A549 (cell line): ENCODE data around the gene LRP5. TPM values are rescaled to one million over a fixed set of nuclear protein-coding genes. Genes with fewer than 3 reads are reported as not detected.

Source experiments
- ATAC-seq, 2 experiments: fragments of 200-7000 bp in 1 of 2; fragments of >200 bp in 1 of 2; cut with Nextera tagmentation in 1 of 2; cut with Tn5 transposase in 1 of 2; 3 replicates each; pipeline versions ENCODE4 v1.8.0 to v1.9.1; 2018 to 2020; ENCODE audit warnings: mild to moderate bottlenecking in 1 of 2, moderate library complexity in 1 of 2
- CTCF ChIA-PET: fragments of 300-600 bp; sonication (Branson Sonifier 250); formaldehyde crosslinking; extraction: SDS; loops from one replicate; lab custom pipeline; 2021; ENCODE audit warnings: antibody characterized with exemption, inconsistent platforms; lab: Yijun Ruan, JAX
- POLR2A ChIA-PET: fragments of 350-600 bp; formaldehyde crosslinking; extraction: SDS; loops from one replicate; lab custom pipeline; 2021; ENCODE audit warnings: antibody characterized with exemption, inconsistent platforms; lab: Yijun Ruan, JAX
- DNase-seq, 2 experiments: peaks; one replicate each; pipeline versions ENCODE4 v3.0.0 to v3.0.0-alpha.2; 2011 to 2016; ENCODE audit warnings: low read depth in 1 of 2, low spot score in 1 of 2
- FAIRE-seq: peaks from 2 replicates; lab custom pipeline; 2011; peaks lifted over from hg19 to GRCh38; lab: Jason Lieb, UNC
- H3K27ac ChIP-seq, 2 experiments: fragments of >200 bp; sonication (Bioruptor Twin); formaldehyde crosslinking; 3 replicates each; pipeline ENCODE4 v1.5.1; 2016 to 2017
- H3K4me1 ChIP-seq: fragments of >200 bp; sonication (Bioruptor Twin); formaldehyde crosslinking; 3 replicates; pipeline ENCODE4 v1.6.1; 2016
- H3K4me2 ChIP-seq: fragments of >200 bp; sonication (Bioruptor Twin); formaldehyde crosslinking; 3 replicates; pipeline ENCODE4 v1.6.1; 2016
- H3K4me3 ChIP-seq: fragments of >200 bp; sonication (Bioruptor Twin); formaldehyde crosslinking; 3 replicates; pipeline ENCODE4 v1.5.1; 2016
- H3K9me3 ChIP-seq: fragments of >200 bp; sonication (Bioruptor Twin); formaldehyde crosslinking; 3 replicates; pipeline ENCODE4 v1.6.1; 2016
- BHLHE40 ChIP-seq: IDR thresholded peaks from 2 replicates; pipeline ENCODE4 v1.6.1; 2012; ENCODE audit warnings: low read depth, low read length, inconsistent platforms
- HDAC2 ChIP-seq: fragments of 200-600 bp; sonication (generic); IDR thresholded peaks from 2 replicates; pipeline ENCODE4 v1.6.1; 2016
- HOXA7 ChIP-seq: fragments of 250-450 bp; sonication (Bioruptor Pico); IDR thresholded peaks from 2 replicates; pipeline ENCODE4 v1.5.0; 2020; ENCODE audit warnings: mild to moderate bottlenecking, moderate library complexity
- HOXB13 ChIP-seq: fragments of 250-450 bp; sonication (Bioruptor Pico); IDR thresholded peaks from 2 replicates; pipeline ENCODE4 v1.5.0; 2020; ENCODE audit warnings: low read depth, mild to moderate bottlenecking, moderate library complexity
- JUN ChIP-seq, 2 experiments: fragments of >200 bp; sonication (Bioruptor Twin); formaldehyde crosslinking; IDR thresholded peaks; 2 replicates in 1 of 2; 3 replicates in 1 of 2; pipeline ENCODE4 v1.6.1; 2016 to 2017
- KDM1A ChIP-seq: fragments of 200-600 bp; sonication (generic); IDR thresholded peaks from 2 replicates; pipeline ENCODE4 v1.6.1; 2016; ENCODE audit warnings: low read depth, mild to moderate bottlenecking
- MAFK ChIP-seq: fragments of 450-650 bp; IDR thresholded peaks from 2 replicates; pipeline ENCODE4 v1.6.1; 2014; ENCODE audit not compliant: partially characterized antibody
- MAZ ChIP-seq: fragments of 150-350 bp; IDR thresholded peaks from 2 replicates; pipeline ENCODE4 v1.6.1; 2014; ENCODE audit warnings: antibody characterized with exemption, low read depth, low read length, borderline replicate concordance
- NPAS2 ChIP-seq: fragments of 250-450 bp; sonication (Bioruptor Pico); IDR thresholded peaks from 2 replicates; pipeline ENCODE4 v1.8.0; 2022; ENCODE audit warnings: mild to moderate bottlenecking, moderate library complexity, borderline replicate concordance
- POLR2AphosphoS2 ChIP-seq: conservative IDR thresholded peaks from 2 replicates; pipeline ENCODE4 v1.6.1; 2012; ENCODE audit warnings: low read length, improper control_type of control experiment, inconsistent platforms
- RARB ChIP-seq: fragments of 250-450 bp; sonication (Bioruptor Pico); IDR thresholded peaks from 2 replicates; pipeline ENCODE4 v1.8.0; 2021; ENCODE audit warnings: mild to moderate bottlenecking, moderate library complexity
- SMC3 ChIP-seq: fragments of >200 bp; sonication (Bioruptor Twin); formaldehyde crosslinking; IDR thresholded peaks from 3 replicates; pipeline ENCODE4 v1.6.1; 2018; ENCODE audit warnings: inconsistent platforms
- TFCP2L1 ChIP-seq: fragments of 250-450 bp; sonication (Bioruptor Pico); IDR thresholded peaks from 2 replicates; pipeline ENCODE4 v1.5.0; 2021; ENCODE audit warnings: mild to moderate bottlenecking
- ZNF302 ChIP-seq: fragments of 250-450 bp; sonication (Bioruptor Pico); IDR thresholded peaks from 2 replicates; pipeline ENCODE4 v1.9.0; 2021; ENCODE audit warnings: inconsistent platforms, mild to moderate bottlenecking, moderate library complexity
- WGBS: methylation state at CpG from one replicate; pipeline ENCODE4 v1.1.6; 2017; ENCODE audit errors: missing lambda C conversion rate; 5-methylcytosine and 5-hydroxymethylcytosine counted together
- polyA plus RNA-seq, 4 experiments: library from polyadenylated mRNA; depleted of rRNA in 3 of 4; stranded (reverse); fragments of >200 nt; fragmentation: RNase III in 1 of 4; extraction: RNeasy Plus Mini Kit Qiagen cat#74134 plus additional on column Dnase treatment in 1 of 4; gene quantifications; 2 replicates in 3 of 4; 3 replicates in 1 of 4; pipeline ENCODE4 v1.2.3, GENCODE V29; 2011 to 2017
- TF ChIP-seq, protein P1 (sequence below): IDR thresholded peaks from 2 replicates; pipeline ENCODE4 v1.6.1; 2012
- TF ChIP-seq, protein P2 (sequence below): fragments of 450-650 bp; IDR thresholded peaks from 2 replicates; pipeline ENCODE4 v1.6.1; 2014; ENCODE audit warnings: antibody characterized with exemption
- TF ChIP-seq, protein P3 (sequence below): fragments of >200 bp; sonication (Bioruptor Twin); formaldehyde crosslinking; IDR thresholded peaks from 3 replicates; pipeline ENCODE4 v1.5.1; 2016

Gene LRP5
- polyA plus RNA-seq, 2 of the 4 experiments (the other 2 are of a cell fraction), result 10.9 to 32.3 TPM

DNA sequence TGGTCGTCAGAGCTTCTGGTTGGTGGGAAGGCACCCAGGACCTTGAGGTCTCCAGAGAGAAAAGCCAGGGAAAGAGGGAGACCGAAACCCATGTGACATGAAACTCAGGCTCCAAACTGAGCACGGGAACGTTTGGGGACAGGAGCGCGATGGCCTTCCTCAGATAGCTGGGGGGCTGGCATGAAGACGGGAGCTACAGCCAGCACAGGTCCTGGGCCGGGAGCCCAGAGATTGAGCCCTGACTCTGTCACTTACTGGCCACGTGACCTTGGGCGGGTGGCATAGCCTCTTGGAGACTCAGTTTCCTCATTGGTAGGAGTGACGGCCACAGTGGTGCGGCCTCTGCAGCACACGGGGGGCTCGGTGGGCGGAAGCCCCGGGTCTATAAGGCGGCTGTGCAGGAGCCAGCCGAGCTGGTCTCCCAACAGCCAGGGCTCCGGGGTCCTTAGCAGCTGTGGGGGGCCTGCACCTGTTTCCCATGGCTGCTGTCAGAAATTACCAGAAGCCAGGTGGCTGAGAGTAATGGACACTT is 111.8 kb downstream of the LRP5 start:
- Histone ChIP-seq H3K9me3 (peaks cover 13% of the 10 kb centered on the region), H3K4me1 (no peaks in the 10 kb centered on the region), H3K4me2 (no peak overlapping the region), H3K27ac (no peak overlapping the region)
- no peak for DNase-seq
- FAIRE-seq, result no peak
- CTCF ChIA-PET, result interaction anchor here (1.1 to 2.3 kb wide), 5 partner anchors 12 to 167 kb away, joined by 3 to 6 read pairs (median 5); no protein-coding TSS in a partner anchor
- no peak for TF ChIP-seq HDAC2
- TF ChIP-seq, protein P1, sequence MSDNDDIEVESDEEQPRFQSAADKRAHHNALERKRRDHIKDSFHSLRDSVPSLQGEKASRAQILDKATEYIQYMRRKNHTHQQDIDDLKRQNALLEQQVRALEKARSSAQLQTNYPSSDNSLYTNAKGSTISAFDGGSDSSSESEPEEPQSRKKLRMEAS, result no peak
- no peak for TF ChIP-seq HOXA7 (CRISPR knock-in tag)
- TF ChIP-seq ZNF302 (CRISPR knock-in tag), result no peak
- no peak for TF ChIP-seq RARB
- TF ChIP-seq NPAS2 (CRISPR knock-in tag), result no peak
- TF ChIP-seq, all 56 proteins: peak for 0
- 89% methylated on average over 19 of the region's 19 CpGs for WGBS
- POLR2A ChIA-PET, result no interaction called here
- no peak overlapping the region for H3K4me3 ChIP-seq
- no peak for ATAC-seq

DNA sequence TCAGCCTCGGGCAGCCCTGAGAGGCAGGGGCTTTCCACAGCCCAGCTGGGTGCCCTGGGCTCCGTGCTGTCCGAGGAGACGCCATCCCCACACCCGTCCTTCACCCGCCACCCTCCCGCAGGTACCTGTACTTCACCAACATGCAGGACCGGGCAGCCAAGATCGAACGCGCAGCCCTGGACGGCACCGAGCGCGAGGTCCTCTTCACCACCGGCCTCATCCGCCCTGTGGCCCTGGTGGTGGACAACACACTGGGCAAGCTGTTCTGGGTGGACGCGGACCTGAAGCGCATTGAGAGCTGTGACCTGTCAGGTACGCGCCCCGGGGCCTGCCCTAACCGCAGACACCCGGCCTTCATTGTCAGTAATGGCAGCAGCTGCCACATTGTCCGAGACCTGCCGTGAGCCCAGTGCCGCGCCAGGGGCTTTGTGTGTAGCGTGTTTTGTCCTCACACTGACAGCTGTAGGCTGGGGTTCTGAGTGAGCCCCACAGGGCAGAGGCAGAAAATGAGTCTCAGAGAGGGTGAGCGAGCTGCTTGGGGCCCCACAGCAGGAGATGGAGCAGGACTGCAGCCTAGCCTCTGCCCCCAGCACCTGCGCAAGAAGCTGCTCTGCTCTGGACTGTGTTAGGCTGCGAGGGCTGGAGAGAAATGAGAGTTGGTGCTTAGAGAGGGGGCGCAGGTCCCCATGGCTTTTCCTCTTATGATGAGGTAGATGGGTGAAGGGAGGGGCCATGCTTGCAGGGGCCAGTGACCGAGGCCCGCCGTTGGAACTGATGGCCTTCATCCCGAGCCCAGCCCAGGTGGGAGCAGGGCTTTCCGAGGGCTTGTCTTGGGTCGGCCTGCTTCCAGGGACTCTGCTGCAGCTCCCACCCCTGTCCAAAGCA is 112.8 kb downstream of the LRP5 start:
- Histone ChIP-seq H3K27ac (no peak overlapping the region), H3K4me2 (no peak overlapping the region), H3K9me3 (peaks cover 24% of the 10 kb centered on the region), H3K4me3 (no peak overlapping the region), H3K4me1 (no peaks in the 10 kb centered on the region)
- TF ChIP-seq HOXA7 (CRISPR knock-in tag), result no peak
- TF ChIP-seq ZNF302 (CRISPR knock-in tag), result no peak
- no peak for TF ChIP-seq NPAS2 (CRISPR knock-in tag)
- TF ChIP-seq BHLHE40, result no peak
- POLR2A ChIA-PET, result no interaction called here
- peak; percentile 33 to 46; a peak in 5 of 6 replicates for ATAC-seq
- CTCF ChIA-PET, result interaction anchor here (0.6 to 2.3 kb wide), 4 partner anchors 12 to 128 kb away, joined by 3 to 6 read pairs (median 4); no protein-coding TSS in a partner anchor
- DNase-seq, result no peak
- no peak for FAIRE-seq
- 95% methylated on average over 35 of the region's 40 CpGs for WGBS

DNA sequence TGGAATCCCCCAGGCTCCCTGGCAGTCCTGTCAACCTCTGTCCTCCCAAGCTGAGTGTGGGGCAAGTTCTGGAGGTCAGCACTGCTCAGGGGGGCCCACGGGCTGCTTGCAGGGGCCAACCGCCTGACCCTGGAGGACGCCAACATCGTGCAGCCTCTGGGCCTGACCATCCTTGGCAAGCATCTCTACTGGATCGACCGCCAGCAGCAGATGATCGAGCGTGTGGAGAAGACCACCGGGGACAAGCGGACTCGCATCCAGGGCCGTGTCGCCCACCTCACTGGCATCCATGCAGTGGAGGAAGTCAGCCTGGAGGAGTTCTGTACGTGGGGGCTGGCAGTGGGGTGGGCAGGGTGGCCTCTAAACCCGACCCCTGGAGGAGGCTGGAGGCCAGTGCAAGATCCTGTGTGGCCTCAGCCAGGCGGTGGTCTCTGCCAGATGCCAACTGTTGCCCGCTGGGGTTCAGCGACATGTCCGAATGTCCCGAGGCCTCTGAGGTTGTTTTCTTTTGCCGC is 113.5 kb downstream of the LRP5 start:
- ATAC-seq (no peak), DNase-seq (no peak), FAIRE-seq (no peak)
- H3K4me1 ChIP-seq, result no peaks in the 10 kb centered on the region
- H3K4me3 ChIP-seq, result no peak overlapping the region
- WGBS, result 97% methylated on average over 18 of the region's 21 CpGs
- peaks cover 24% of the 10 kb centered on the region for H3K9me3 ChIP-seq
- H3K4me2 ChIP-seq, result no peak overlapping the region
- POLR2A ChIA-PET, result no interaction called here
- TF ChIP-seq MAFK (no peak), NPAS2 (CRISPR knock-in tag) (no peak), SMC3 (no peak)
- TF ChIP-seq, protein P2, sequence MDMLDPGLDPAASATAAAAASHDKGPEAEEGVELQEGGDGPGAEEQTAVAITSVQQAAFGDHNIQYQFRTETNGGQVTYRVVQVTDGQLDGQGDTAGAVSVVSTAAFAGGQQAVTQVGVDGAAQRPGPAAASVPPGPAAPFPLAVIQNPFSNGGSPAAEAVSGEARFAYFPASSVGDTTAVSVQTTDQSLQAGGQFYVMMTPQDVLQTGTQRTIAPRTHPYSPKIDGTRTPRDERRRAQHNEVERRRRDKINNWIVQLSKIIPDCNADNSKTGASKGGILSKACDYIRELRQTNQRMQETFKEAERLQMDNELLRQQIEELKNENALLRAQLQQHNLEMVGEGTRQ, result no peak
- no peak overlapping the region for H3K27ac ChIP-seq
- CTCF ChIA-PET, result interaction anchor here (1.6 kb wide), 1 partner anchor 128 kb away, joined by 4 read pairs; no protein-coding TSS in a partner anchor

DNA sequence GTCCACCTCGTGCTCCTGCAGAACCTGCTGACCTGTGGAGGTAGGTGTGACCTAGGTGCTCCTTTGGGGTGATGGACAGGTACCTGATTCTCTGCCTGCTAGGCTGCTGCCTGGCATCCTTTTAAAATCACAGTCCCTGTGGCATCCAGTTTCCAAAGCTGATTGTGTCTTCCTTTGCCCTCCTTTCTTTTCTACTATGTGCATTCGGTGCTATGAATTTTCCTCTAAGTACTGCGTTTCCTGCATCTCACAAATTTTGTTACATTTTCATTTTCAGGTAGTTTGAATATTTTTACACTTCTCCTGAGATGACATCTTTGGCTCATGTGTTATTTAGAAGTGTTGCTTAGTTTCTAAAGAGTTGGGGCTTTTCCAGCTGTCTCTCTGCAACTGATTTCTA is 117.3 kb downstream of the LRP5 start:
- ChIA-PET CTCF (interaction anchor here (1.0 to 1.1 kb wide), 2 partner anchors 45 to 172 kb away, joined by 3 to 5 read pairs; no protein-coding TSS in a partner anchor), POLR2A (no interaction called here)
- FAIRE-seq (no peak), ATAC-seq (no peak), DNase-seq (no peak)
- 94% methylated on average over 3 of the region's 3 CpGs for WGBS
- Histone ChIP-seq H3K4me2 (no peak overlapping the region), H3K4me3 (no peak overlapping the region), H3K9me3 (peaks cover 24% of the 10 kb centered on the region), H3K4me1 (no peaks in the 10 kb centered on the region), H3K27ac (no peak overlapping the region)
- TF ChIP-seq RARB (no peak), KDM1A (peak; percentile 13; the same call in 1 of the 2 replicates)

DNA sequence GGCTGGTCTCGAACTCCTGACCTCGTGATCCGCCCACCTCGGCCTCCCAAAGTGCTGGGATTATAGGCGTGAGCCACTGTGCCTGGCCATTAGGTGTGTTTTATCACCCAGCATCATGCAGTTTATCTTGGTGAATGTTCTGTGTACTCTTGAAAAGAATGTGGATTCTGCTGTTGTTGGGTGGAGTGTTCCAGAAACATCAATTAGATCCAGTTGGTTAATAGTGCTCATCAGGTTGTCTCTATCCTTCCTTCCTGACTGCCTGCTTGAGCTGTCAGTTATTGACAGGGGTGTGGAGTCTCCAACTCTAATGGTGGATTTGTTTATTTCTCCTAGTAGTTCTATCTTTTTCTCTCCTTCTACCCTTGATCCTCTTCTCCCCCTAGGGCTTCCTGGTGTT is 118.0 kb downstream of the LRP5 start:
- DNase-seq (no peak), FAIRE-seq (no peak), ATAC-seq (no peak)
- Histone ChIP-seq H3K4me2 (no peak overlapping the region), H3K4me3 (no peak overlapping the region), H3K27ac (no peak overlapping the region), H3K9me3 (peaks cover 24% of the 10 kb centered on the region), H3K4me1 (no peaks in the 10 kb centered on the region)
- ChIA-PET POLR2A (no interaction called here), CTCF (interaction anchor here (1.0 to 1.1 kb wide), 2 partner anchors 46 to 173 kb away, joined by 3 to 5 read pairs; no protein-coding TSS in a partner anchor)
- WGBS, result 99% methylated on average over 5 of the region's 5 CpGs
- no peak for TF ChIP-seq HOXB13
- TF ChIP-seq, protein P2, result no peak
- TF ChIP-seq, protein P3, sequence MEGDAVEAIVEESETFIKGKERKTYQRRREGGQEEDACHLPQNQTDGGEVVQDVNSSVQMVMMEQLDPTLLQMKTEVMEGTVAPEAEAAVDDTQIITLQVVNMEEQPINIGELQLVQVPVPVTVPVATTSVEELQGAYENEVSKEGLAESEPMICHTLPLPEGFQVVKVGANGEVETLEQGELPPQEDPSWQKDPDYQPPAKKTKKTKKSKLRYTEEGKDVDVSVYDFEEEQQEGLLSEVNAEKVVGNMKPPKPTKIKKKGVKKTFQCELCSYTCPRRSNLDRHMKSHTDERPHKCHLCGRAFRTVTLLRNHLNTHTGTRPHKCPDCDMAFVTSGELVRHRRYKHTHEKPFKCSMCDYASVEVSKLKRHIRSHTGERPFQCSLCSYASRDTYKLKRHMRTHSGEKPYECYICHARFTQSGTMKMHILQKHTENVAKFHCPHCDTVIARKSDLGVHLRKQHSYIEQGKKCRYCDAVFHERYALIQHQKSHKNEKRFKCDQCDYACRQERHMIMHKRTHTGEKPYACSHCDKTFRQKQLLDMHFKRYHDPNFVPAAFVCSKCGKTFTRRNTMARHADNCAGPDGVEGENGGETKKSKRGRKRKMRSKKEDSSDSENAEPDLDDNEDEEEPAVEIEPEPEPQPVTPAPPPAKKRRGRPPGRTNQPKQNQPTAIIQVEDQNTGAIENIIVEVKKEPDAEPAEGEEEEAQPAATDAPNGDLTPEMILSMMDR, result no peak
- TF ChIP-seq TFCP2L1 (CRISPR knock-in tag), result no peak
- no peak for TF ChIP-seq POLR2AphosphoS2
- TF ChIP-seq MAZ, result no peak
- TF ChIP-seq JUN (IDR thresholded peaks at IDR 0.05), result no peak
- TF ChIP-seq NPAS2 (CRISPR knock-in tag), result no peak
